HFF-Myc (cell line): ENCODE data around the gene CPHXL2.
A peak's percentile ranks its signal among the peaks of the same experiment; 100 is the strongest.

Source experiments
- DNase-seq: peaks from one replicate; pipeline ENCODE4 v3.0.0-alpha.2; 2011; ENCODE audit warnings: low read depth; ENCODE audit errors: extremely low read depth
- H3K4me3 ChIP-seq: replicated peaks from 2 replicates; pipeline ENCODE4 v1.5.1; 2011; ENCODE audit warnings: low read depth, mild to moderate bottlenecking, control low read depth, low read length
- TF ChIP-seq, protein P1 (sequence below): IDR thresholded peaks from 2 replicates; pipeline ENCODE4 v1.5.1; 2012; ENCODE audit warnings: mild to moderate bottlenecking, low read depth, low read length, control low read depth; ENCODE audit errors: missing control alignments

The CPHXL2 gene

DNA sequence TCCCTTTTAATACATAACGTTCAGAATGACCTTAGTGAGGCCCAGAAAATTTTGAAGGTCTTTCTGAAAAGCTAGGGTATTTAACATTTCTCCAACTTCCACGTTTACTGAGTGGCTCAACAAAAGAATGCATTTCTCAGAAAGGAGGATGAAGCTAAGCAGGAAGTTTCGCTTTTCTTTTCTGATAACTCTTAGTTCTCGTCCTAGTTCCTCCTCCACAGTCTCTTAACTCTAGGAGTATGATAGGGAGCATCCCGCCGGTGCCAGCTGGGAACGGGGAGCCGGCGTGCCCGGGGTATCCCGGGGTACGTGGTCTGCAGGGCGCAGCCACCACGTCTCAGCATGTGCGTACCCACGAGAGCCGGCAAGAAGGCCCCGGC, 29.7 kb downstream of the CPHXL2 start:
- no peak for DNase-seq
- TF ChIP-seq, protein P1, sequence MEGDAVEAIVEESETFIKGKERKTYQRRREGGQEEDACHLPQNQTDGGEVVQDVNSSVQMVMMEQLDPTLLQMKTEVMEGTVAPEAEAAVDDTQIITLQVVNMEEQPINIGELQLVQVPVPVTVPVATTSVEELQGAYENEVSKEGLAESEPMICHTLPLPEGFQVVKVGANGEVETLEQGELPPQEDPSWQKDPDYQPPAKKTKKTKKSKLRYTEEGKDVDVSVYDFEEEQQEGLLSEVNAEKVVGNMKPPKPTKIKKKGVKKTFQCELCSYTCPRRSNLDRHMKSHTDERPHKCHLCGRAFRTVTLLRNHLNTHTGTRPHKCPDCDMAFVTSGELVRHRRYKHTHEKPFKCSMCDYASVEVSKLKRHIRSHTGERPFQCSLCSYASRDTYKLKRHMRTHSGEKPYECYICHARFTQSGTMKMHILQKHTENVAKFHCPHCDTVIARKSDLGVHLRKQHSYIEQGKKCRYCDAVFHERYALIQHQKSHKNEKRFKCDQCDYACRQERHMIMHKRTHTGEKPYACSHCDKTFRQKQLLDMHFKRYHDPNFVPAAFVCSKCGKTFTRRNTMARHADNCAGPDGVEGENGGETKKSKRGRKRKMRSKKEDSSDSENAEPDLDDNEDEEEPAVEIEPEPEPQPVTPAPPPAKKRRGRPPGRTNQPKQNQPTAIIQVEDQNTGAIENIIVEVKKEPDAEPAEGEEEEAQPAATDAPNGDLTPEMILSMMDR = no peak
- H3K4me3 ChIP-seq = peak overlapping the region; percentile 98

DNA sequence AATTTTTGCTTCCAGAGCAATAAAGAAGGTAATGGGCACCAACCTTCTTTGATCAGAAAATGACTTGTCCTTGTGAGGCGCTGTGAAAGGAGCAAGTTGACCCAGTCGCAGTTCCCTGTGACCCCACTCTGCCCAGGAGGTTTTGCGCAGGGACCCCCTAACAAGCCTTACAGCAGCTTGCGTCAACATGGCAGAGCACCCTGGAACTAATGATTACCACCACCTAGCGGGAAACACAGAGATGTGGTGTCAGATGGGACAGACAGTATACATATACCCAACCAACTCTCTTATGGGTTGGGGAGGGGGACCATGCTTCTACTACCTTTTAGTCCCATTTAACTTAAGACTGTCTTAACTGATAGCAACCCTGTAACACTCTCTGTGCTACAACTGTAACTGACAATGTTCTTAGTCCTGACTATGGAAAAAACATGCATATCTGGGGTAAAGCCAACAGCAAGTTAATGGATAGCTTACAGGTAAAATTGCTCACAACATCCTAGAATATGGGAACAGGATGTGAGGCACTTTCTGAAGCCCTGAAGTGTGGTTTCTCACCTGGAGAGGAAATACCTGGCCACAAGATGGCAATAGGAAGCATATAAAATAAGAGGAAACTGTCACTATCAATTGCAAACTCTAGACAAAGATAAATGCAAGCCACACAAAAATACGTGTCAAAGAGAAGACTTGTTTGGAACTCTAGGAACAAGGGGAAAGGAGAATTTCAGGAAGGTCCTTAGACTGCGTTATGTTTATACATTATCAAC, 32.4 kb downstream of the CPHXL2 start:
- peak overlapping the region; percentile 98; the same call in 1 of the 2 replicates for H3K4me3 ChIP-seq
- TF ChIP-seq, protein P1 = no peak
- no peak for DNase-seq

DNA sequence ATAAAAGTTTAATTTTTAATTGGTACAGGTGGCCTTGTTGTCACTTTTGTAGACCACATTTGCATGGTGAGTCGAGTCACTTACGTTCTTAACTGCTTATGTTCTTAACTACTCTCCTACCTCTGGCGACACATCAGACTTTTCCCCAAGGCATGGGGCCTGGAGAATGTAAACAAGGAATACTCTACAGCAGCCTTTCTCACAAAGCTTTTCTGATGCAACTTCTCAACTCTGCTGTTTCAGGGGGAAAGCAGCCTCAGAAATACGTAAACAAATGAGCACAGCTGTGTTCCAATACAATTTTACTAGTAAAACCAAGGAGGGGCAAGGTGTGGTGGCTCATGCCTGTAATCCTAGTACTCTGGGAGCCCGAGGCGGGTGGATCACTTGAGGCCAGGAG, 36.2 kb downstream of the CPHXL2 start:
- no peak overlapping the region for H3K4me3 ChIP-seq
- TF ChIP-seq, protein P1 = no peak
- DNase-seq = no peak

DNA sequence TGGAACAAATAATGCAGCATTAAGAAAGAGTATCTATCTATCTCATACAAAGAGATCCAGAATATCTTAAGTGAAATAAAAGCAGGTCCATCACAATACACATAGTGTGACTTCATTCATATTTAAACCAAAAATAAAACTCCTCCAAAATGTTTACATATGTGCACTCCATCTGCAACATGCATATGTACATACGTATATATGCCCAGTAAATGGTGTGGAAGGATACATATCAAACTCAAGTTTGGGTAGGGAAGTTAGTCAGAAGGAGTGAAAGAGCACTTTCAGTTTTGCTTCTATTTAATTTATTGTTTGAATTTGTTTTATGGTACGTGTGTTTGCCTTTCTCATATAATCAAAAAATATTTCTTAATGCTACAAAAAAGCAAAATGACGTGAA, 41.8 kb downstream of the CPHXL2 start:
- DNase-seq = no peak
- TF ChIP-seq, protein P1 = no peak
- H3K4me3 ChIP-seq = no peak overlapping the region

DNA sequence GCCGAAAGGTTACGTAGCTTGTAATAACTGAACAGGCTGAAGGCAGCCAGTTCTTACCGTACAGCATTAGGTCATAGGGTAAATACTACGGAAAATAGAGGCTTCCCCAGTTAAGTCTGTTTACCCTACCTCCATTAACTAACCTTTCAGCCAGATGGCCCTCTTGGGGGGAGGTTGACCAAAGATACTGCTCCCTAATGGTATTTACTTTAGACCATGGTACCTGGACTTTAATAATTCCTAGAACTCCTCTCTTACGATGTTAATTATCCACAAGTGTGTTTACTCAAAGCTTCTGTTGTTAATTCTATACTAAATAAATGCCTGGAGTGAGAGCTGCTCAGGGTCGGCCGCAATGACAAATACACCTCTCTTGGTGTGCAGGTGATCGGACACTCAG, 44.0 kb downstream of the CPHXL2 start:
- H3K4me3 ChIP-seq = no peak overlapping the region
- DNase-seq = no peak
- TF ChIP-seq, protein P1 = no peak

DNA sequence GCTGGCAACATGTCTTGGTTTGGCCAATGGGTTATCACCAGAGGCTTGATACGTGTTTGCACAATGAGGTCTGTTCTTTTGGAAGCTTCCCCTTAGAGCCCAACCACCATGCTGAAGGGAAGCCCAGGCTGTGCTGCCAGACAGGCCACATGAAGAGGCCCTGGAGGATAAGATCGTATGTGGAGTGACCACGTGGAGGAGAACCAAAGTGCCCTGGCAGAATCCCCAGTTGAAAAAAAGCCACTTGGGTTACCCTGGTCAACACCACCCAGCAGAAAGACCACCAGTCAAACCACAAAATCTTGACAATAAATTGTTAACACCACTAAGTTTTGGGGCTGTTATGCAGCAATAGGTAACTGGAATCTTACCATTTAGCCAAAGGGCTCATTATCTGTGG, 46.8 kb downstream of the CPHXL2 start:
- TF ChIP-seq, protein P1 = no peak
- DNase-seq = no peak
- H3K4me3 ChIP-seq = no peak overlapping the region

DNA sequence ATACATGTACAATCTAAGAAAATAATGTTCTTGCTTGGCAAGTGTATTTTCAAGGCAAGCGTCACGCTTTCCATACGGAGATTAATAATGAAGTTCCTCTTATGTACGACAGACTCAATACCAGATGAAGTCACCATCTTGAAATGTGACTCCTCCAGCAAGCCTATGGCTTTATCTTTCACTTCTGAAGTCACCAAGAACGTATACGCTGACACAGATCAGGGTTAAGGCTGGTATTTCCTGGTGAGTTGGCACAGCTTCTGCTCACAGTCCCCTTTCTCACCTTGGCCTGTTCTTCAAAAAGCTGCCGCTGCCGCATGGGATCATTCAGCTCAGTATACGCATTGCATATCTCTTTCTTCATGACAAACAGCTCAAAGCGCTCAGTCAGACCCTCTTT, 47.7 kb downstream of the CPHXL2 start:
- no peak for DNase-seq
- no peak overlapping the region for H3K4me3 ChIP-seq
- TF ChIP-seq, protein P1 = no peak
